Activated B cell treated with CpG ODN at 0.5 μM for 24 hours (primary cell): ENCODE results near the gene SBNO2. TPM values are rescaled to one million over a fixed set of nuclear protein-coding genes. Genes with fewer than 3 reads are reported as not detected.
A peak's percentile ranks its signal among the peaks of the same experiment; 100 is the strongest.

Experiments used
- ATAC-seq: fragments of 200-7000 bp; cut with Tn5 transposase; one replicate; pipeline ENCODE4 v1.10.0; 2021; ENCODE audit warnings: low read depth, mild to moderate bottlenecking, moderate library complexity
- CTCF ChIA-PET: fragments of 350-600 bp; sonication (Branson Sonifier 250); formaldehyde crosslinking; loops from one replicate; lab custom pipeline; 2021; ENCODE audit warnings: antibody characterized with exemption; lab: Charles Lee
- POLR2A ChIA-PET: fragments of 350-600 bp; sonication (Branson Sonifier 250); formaldehyde crosslinking; loops from one replicate; lab custom pipeline; 2021; ENCODE audit warnings: antibody characterized with exemption; lab: Charles Lee
- DNase-seq: peaks from one replicate; pipeline ENCODE4 v3.0.0; 2022
- H3K27ac Mint-ChIP-seq: one replicate; pipeline ENCODE4 v1.8.0; 2020; ENCODE audit warnings: mixed read lengths
- H3K27me3 Mint-ChIP-seq: one replicate; pipeline ENCODE4 v1.8.0; 2021; ENCODE audit warnings: mixed read lengths
- H3K36me3 Mint-ChIP-seq: one replicate; pipeline ENCODE4 v1.8.0; 2021; ENCODE audit warnings: low read depth, mixed read lengths
- H3K4me1 Mint-ChIP-seq: one replicate; pipeline ENCODE4 v1.8.0; 2021; ENCODE audit warnings: mixed read lengths
- H3K4me3 Mint-ChIP-seq: one replicate; pipeline ENCODE4 v1.8.0; 2020; ENCODE audit warnings: mild to moderate bottlenecking, mixed read lengths
- H3K9me3 Mint-ChIP-seq: one replicate; pipeline ENCODE4 v1.8.0; 2020; ENCODE audit warnings: mixed read lengths
- intact Hi-C: fragments of 100-400 bp; cut with micrococcal nuclease; formaldehyde crosslinking; loops from one replicate; pipeline ENCODE4 v1.15.1; 2024
- total RNA-seq: library from RNA; stranded (reverse); gene quantifications from 2 replicates; pipeline ENCODE4 v1.2.3, GENCODE V29; 2022
- TF ChIP-seq, protein P1 (sequence below): fragments of 200-600 bp; IDR thresholded peaks from one replicate; pipeline ENCODE4 v1.8.0; 2022; ENCODE audit warnings: antibody characterized with exemption, mild to moderate bottlenecking

The SBNO2 gene
- total RNA-seq, 1 donor from 2014 or later = 127 TPM

DNA sequence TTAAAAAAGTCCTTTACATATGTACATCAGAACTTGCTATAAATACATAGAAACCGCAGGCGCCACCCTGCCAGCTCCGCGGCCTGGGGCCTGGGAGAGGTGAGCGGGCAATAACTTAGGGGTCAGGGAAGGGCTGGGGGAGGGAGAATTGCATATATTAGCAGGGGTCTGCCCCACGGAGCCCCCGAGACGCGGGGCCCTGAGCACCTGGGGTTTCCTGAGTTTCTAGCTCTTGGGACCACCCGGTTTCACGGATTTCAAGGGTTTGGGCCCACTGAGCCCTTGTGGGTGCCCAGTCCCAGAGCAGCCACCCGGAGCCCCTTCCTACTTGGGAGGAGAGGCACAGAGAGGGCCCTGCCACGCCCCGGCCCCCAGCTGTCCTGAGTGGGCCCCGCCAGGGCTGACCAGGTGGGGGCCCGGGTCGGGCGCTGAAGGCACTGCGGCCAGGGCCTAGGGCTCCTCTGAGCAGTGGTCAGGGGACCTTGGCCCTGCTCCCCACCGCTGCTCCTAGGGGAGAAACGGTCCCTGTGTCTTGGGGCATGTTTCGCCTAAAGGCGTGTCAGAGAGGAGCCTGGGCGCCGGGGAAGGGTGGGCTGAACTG, 66.3 kb downstream of the SBNO2 start:
- Mint-ChIP-seq H3K9me3 (no peaks in the 10 kb centered on the region), H3K4me1 (peaks cover 23% of the 10 kb centered on the region), H3K27me3 (no peaks in the 10 kb centered on the region), H3K36me3 (peaks cover 25% of the 10 kb centered on the region), H3K27ac (no peak overlapping the region), H3K4me3 (no peak overlapping the region)
- intact Hi-C loops = loop anchor here (10.0 kb wide), 1 partner anchor 183 kb away; the partner anchor contains the start of gene ARID3A
- ChIA-PET CTCF (no interaction called here), POLR2A (interaction anchor here (0.8 kb wide), 1 partner anchor 23 kb away, joined by 3 read pairs; no protein-coding TSS in a partner anchor)
- TF ChIP-seq, protein P1, sequence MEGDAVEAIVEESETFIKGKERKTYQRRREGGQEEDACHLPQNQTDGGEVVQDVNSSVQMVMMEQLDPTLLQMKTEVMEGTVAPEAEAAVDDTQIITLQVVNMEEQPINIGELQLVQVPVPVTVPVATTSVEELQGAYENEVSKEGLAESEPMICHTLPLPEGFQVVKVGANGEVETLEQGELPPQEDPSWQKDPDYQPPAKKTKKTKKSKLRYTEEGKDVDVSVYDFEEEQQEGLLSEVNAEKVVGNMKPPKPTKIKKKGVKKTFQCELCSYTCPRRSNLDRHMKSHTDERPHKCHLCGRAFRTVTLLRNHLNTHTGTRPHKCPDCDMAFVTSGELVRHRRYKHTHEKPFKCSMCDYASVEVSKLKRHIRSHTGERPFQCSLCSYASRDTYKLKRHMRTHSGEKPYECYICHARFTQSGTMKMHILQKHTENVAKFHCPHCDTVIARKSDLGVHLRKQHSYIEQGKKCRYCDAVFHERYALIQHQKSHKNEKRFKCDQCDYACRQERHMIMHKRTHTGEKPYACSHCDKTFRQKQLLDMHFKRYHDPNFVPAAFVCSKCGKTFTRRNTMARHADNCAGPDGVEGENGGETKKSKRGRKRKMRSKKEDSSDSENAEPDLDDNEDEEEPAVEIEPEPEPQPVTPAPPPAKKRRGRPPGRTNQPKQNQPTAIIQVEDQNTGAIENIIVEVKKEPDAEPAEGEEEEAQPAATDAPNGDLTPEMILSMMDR = no peak
- ATAC-seq = no peak
- DNase-seq = no peak

DNA sequence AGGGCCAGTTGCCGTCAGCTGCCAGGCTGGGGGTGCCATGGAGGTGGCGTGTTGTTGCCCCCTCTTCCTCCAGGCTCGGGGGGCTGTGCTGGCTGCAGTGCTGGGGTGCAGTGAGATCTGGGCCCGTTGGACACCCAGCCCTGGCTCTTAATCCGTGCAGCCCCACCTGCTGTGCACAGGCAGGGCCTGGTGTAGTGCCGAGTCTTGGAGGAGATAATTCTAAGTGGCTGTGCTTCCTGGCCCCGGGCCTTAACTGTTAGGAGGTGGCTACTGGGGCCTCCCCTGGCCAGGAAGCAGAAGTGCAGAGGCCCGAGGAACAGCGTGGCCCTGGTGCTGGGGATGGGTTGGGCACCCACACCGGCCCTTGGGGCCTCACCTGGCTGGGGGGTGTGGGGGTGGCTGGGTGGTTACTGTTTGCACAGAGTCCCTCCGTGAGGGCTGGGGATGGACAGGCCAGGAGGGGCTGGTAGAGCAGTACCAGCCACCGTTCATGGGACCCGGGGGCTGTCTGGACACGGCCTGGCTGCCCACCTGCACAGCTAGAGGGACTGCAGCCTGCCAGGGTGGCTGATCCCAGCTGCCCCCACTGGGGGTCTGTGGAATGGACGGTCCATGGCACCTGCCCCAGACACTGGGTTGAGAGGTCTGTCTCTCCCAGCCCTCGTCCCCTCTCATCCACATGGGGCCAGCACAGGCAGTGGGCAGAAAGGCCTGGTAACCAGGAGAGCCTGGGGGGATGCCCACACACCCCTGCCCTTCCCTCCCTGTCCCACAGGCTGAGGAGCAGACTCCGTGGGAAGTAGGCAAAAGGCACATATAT, 67.0 kb downstream of the SBNO2 start:
- intact Hi-C loops = loop anchor here (10.0 kb wide), 1 partner anchor 182 kb away; the partner anchor contains the start of gene ARID3A
- Mint-ChIP-seq H3K4me1 (peaks cover 29% of the 10 kb centered on the region), H3K36me3 (peaks cover 23% of the 10 kb centered on the region), H3K27ac (no peak overlapping the region), H3K9me3 (no peaks in the 10 kb centered on the region), H3K4me3 (peak overlapping the region; percentile 41), H3K27me3 (no peaks in the 10 kb centered on the region)
- DNase-seq = no peak
- TF ChIP-seq, protein P1 = no peak
- ChIA-PET POLR2A (interaction anchor here (0.8 to 1.0 kb wide), 3 partner anchors 16 to 87 kb away, joined by 3 read pairs; no protein-coding TSS in a partner anchor), CTCF (no interaction called here)
- ATAC-seq = no peak

- ChIA-PET POLR2A (interaction anchor here (0.6 to 3.7 kb wide), 7 partner anchors 17 to 140 kb away, joined by 3 to 41 read pairs (median 5); partner anchors contain the start of genes ABCA7 and ARHGAP45), CTCF (no interaction called here)
- Mint-ChIP-seq H3K9me3 (no peaks in the 10 kb centered on the region), H3K4me1 (peaks cover 38% of the 10 kb centered on the region), H3K27me3 (no peaks in the 10 kb centered on the region), H3K4me3 (peak overlapping the region; percentile 50), H3K27ac (peak overlapping the region; percentile 30), H3K36me3 (peaks cover 22% of the 10 kb centered on the region)
- no peak for DNase-seq
- intact Hi-C loops = loop anchor here (10.0 kb wide), 1 partner anchor 181 kb away; the partner anchor contains the start of gene ARID3A
- ATAC-seq = no peak
- TF ChIP-seq, protein P1 = no peak
These were observed 67.9 kb downstream of the SBNO2 start for GRCh38 chr19:1105873-1106840.

DNA sequence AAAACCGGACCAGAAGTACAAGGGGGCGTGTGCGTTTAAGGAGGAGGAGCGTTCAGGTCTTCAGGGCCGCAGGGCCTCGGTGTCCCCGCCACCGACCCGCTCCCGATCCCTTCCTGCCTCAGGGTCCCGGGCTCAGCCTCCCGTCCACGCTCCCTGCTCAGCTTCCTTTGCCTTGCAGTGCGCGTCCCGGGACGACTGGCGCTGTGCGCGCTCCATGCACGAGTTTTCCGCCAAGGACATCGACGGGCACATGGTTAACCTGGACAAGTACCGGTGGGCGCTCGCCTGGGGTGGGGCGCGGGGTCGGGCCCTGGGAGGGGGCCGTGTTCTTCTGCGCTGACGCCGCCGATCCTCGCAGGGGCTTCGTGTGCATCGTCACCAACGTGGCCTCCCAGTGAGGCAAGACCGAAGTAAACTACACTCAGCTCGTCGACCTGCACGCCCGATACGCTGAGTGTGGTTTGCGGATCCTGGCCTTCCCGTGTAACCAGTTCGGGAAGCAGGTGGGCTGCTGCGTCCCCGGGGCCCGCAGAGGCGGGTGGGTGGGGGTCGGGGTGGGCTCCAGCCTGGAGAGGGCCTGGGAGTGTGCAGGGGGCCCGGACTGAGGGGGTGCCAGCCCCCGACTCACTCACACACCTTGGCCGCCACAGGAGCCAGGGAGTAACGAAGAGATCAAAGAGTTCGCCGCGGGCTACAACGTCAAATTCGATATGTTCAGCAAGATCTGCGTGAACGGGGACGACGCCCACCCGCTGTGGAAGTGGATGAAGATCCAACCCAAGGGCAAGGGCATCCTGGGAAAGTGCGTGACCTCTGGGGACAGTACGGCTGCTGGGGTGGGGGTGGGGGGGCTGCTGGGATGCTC, 68.8 kb downstream of the SBNO2 start:
- POLR2A ChIA-PET = interaction anchor here (0.5 to 3.7 kb wide), 11 partner anchors 8 to 192 kb away, joined by 3 to 41 read pairs (median 6); partner anchors contain the start of genes ABCA7 and ARHGAP45
- intact Hi-C loops = loop anchor here (10.0 kb wide), 1 partner anchor 180 kb away; the partner anchor contains the start of gene ARID3A
- DNase-seq (no peak), ATAC-seq (no peak)
- no peaks in the 10 kb centered on the region for H3K9me3 Mint-ChIP-seq
- peak overlapping the region; percentile 81 for H3K4me3 Mint-ChIP-seq
- H3K36me3 Mint-ChIP-seq = peaks cover 17% of the 10 kb centered on the region
- CTCF ChIA-PET = no interaction called here
- TF ChIP-seq, protein P1 = no peak
- H3K27ac Mint-ChIP-seq = peak overlapping the region; percentile 63
- peaks cover 41% of the 10 kb centered on the region for H3K4me1 Mint-ChIP-seq
- no peaks in the 10 kb centered on the region for H3K27me3 Mint-ChIP-seq
